HT1080 (cell line): Measurements from ENCODE around the gene CELSR1. TPM values are rescaled to one million over a fixed set of nuclear protein-coding genes. Genes with fewer than 3 reads are reported as not detected.

Source experiments
- DNase-seq: peaks from one replicate; pipeline ENCODE4 v3.0.0-alpha.2; 2015; ENCODE audit warnings: low read depth
- total RNA-seq: library from RNA; depleted of rRNA; stranded (reverse); fragments of >200 nt; shearing (Covaris generic); gene quantifications from 2 replicates; pipeline ENCODE4 v1.2.3, GENCODE V29; 2014

CELSR1 gene
- total RNA-seq, 1 experiment from 2014 or later, result 17.9 TPM

DNA sequence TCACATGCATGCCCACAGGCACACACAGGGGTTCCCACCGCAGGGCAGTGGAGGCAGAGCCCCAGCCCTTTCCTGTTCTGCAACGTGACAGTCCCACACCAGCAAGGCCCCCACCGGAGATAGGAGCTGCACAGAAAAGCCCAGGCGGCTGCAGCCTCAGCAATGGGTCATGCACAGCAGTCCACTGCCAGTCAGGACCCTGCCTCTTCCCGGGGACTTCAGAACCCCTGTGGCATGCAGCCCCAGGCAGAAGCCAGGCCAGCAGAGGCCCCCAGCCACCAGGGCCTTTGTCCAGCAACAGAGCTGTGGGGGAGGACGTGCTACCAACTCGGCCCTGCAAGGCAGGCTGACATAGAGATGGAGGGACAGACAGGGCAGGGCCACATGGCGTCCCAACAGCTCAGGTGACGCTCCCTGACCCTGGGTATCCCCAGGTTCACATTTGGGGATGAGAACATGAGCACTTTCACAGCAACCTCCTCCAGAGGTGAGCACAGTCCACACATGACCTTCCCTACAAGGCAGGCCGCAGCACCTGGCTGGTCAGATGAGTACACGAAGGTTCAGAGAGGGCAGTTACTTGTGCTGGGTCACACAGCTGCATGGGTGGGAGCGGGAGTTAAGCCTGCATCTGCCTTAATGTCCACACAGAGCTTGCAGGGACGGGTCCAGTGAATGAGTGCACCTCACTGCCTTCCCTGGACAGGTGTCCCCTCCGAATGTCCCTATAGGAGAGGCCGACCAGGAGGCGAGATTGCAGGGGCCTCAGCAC lies 87.3 kb downstream of the CELSR1 start:
- no peak for DNase-seq

DNA sequence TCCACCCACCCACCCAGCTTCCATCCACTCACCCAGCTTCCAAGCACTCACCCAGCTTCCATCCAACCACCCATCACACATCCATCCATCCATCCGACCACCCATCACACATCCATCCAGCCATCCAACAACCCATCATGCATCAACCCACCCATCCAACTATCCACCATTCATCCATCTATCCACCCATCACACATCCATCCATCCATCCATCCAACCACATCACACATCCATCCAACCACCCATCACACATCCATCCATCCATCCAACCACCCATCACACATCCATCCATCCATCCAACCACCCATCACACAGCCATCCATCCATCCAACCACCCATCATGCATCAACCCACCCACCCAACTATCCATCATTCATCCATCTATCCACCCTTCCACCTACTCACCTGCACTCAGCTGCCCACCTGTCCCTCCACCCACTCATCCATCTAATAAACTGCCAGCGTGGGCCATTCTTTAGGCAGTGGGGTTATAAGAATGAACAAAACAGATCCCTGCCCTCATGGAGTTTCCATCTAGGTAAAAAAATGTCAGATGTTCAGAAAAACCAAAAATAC lies 88.2 kb downstream of the CELSR1 start:
- DNase-seq, result no peak

GRCh38 chr22:46448333-46448732 lies 89.1 kb downstream of the CELSR1 start:
- no peak for DNase-seq

GRCh38 chr22:46447906-46448305 lies 89.5 kb downstream of the CELSR1 start:
- no peak for DNase-seq

DNA sequence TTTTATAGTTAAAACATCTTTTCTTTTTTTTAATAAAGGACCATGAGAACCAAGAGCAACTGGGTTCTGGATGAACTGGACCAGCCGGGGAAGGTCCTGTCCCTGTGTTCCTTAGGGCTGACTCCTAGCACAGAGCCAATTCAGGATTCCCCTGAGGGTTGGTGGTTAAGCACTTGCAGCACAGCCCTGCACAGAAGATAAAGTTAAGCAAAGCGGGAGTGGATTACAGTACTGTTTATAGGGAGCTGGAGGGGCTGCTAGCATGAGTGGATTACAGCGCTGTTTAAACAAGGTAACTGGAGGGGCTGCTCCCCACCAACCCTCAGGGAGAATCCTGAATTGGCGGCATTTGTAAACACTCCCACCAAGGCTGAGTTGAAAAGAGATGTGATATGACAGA lies 90.6 kb downstream of the CELSR1 start:
- DNase-seq, result no peak

DNA sequence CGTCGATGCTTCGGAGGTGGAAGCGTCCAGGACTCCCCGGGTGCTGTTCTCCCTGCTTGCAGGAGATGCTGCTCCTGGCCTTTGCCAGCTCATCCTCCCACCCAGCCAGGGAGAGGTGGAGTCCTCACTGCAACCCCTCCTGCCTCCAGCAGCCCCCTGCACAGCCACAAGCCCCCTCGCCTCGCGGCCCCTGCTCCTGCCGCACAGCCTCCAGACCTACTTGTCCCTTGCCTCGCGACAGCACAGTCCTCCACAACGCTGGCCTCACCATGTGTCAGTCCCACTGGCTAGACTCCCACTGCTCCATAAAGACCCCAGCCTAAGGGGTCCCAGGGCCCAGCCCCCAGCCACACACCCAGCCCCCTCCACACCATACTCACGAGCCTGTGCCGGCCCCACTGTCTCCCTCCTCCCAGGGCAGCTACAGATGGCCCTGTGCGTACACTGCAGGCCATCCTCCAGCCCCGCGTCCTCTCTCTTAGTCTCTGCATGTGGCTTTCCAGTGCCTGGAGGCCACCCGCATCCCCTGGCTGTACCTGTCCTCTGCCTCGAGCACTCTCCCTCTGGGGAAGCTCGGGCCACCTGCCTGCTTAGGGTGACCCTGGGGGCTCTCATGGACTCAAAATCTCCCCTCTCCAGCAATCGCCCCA lies 91.5 kb downstream of the CELSR1 start:
- no peak for DNase-seq

GRCh38 chr22:46444390-46444854 lies 93.0 kb downstream of the CELSR1 start:
- no peak for DNase-seq

DNA sequence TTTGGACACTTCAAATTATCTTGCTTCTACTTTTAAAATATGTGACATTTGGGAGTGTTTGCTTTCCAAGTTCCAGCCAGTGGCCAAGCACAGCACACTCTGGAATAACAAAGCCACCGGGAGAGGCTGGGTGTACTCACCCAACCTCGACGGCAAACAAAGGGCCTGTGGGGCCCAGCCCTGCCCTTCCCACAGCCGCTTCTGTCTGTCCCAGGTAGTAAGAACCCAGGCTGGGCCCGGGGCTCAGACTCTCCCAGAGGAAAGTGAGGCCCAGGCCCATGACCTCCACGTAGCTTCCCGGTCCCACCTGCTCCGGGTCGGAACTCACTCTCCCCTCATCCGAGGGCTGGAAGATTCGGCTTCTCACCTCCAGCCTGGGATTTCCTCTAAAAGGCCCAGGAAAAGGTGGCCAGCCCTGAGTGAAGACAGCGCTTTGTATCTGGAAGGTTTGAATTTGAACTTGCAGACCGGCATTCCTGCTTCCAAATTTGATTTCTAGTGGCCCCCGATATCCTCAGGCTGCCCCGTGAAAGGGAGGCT lies 93.5 kb downstream of the CELSR1 start:
- DNase-seq, result no peak

GRCh38 chr22:46442217-46442853 lies 95.1 kb downstream of the CELSR1 start:
- no peak for DNase-seq

DNA sequence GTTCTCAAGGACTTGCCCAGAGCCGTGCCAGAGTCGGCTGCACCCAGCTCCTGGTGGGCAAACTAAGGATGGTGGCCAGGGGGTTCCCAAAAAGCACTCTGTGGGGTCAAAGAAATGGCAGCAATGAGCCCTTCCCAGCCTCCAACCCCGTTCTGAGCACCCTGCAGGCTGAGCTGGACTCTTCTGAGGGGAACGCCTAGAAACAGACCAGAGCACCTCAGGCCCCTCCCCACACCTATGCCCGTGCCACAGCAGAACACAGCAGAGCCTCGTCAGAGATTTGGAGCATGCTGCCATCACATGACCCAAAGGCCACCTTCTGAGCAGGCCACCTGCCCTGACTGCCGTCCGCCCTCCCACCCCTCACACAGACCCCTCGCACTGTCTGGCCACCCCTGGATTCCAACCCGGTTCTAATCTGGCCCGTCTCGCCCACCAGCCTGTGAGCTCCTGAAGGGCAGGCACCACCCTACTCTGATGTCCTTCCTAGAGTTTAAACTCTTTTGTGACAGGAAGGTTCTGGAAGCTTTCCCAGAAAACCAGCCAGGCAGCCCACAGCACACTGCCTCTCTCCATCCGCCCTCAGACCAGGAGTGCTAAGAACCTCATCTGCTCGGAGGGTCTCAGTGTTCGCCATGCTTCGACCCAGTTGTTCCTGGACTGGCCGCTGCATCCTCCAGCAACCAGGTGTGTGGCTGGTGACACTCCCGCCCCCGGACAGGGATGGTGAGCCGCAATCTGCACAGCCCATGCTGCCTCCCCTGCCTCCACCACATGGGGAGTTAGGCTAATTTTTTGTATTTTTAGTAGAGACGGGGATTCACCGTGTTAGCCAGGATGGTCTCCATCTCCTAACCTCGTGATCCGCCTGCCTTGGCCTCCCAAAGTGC lies 97.6 kb downstream of the CELSR1 start:
- DNase-seq, result no peak

- no peak for DNase-seq
Measured at GRCh38 chr22:46439111-46439510, 98.3 kb downstream of the CELSR1 start.

DNA sequence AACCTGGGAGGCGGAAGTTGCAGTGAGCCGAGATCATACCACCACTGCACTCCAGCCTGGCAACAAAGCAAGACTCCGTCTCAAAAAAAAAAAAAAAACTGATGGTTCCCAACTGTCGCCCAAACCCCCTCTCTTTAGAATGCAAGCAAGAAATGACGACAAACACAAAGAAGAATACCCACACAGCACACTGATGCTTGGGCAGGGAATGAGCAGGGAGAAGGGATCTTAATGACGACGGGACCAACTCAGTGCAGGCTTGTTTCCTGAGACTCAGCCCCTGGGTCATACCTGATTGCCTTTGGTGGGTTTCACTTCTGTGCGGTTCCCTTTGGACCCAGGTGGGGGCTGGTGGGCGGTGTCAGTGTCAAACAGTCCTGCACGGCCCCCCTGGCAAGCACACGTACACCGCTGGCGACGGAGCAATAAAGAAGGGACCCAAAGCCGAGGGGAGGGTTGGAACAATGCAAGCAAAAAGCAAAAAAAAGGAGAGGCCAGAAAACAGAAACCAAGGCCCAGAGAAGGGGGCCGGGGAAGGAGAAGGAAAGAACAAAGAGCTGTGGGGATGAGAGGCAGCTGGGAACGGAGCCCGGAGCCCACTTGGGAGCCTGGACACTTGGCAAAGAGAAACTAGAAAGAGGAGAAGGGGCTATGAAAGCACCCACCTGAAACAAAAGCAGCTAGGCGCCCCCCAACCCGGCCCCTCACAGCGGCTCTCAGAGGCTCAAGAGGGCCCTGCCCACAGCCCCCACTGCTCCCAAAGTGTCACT lies 99.6 kb downstream of the CELSR1 start:
- no peak for DNase-seq

DNA sequence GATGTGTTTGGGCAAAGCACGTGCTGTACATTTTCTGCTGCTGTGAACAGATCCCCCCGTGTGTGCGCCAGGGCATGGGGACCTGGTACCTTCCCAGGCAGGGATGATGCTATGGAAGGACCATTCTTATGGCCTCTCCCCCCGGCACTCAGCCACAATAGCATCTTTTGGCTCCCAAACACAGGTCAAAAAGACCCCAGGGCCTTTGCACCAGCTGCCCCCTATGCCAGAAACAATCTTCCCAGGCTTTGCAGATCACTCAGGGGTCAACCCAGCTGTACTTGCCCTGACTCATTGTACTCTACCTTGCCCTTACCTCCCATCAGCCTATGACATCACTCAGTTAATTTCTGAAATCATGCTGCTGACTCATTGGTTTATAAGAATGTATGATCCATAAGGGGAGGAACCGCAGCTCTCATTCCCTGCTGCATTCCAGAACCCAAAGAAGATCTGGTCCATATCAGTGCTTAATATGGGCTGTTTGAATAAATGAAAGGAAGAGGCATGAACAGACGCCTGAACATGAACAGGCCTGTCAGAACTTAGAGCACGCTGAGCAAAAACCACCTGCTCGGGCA lies 100.7 kb downstream of the CELSR1 start:
- DNase-seq, result peak; percentile 59

DNA sequence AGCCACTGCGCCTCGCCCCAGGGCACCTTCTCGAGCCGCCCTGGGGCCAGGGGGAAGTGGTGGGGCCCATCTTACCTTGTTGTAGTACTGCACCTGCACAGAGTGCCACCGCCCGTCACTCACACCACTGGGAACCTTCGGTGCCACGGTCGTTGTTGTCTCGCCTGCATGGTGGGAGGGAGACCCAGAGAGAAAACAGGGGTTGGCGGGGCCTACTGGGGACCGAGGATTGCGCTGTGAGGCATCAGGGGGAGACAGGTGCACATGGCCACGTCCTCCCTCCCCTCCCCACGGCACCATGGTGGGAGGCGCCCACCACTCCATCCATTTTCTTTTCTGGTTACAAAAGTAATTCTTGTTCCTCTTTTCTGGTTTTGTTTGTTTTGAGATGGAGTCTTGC lies 104.1 kb downstream of the CELSR1 start:
- no peak for DNase-seq

GRCh38 chr22:46432164-46433068 lies 105.0 kb downstream of the CELSR1 start:
- no peak for DNase-seq

DNA sequence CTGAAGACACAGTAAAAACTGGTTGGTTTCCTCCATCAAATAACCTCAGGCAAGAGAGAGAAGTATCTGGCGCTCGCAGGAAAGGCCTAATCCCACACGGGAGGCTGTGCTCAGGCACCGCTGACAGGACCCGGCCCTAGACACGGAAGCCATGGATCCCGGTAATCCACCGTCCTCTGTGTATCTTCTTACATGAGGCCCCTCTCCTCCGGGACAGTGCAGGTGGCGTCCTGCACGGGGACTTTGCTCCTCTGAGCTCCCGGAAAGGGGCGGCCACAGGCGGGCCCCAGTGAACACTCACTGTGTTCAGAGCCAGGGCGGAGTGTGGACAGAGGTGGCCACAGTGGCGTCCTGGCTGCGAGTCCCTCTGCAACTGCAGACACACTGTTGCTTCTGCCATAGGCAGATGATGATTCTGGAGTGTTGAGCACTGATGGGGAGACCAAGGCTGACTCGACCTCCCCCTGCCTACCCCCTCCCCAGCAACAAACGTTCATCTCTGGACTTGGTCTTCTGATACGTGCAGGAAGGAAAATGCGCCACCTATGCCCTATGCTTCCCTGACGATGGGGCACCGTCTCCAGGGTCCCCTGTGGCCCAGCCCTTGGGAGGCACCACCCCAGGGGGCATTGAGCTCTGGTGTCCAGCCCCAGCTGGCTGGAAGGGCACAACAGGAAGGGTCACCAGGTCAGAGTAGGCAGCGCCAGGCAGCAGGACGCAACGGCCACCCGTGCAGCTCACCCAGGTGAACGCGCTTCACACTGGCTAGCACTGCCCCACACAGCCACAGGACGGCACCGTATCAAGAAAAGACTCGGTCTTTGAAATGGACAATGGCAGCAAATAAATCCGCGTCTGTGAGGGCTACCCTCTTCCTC lies 106.2 kb downstream of the CELSR1 start:
- DNase-seq, result no peak

DNA sequence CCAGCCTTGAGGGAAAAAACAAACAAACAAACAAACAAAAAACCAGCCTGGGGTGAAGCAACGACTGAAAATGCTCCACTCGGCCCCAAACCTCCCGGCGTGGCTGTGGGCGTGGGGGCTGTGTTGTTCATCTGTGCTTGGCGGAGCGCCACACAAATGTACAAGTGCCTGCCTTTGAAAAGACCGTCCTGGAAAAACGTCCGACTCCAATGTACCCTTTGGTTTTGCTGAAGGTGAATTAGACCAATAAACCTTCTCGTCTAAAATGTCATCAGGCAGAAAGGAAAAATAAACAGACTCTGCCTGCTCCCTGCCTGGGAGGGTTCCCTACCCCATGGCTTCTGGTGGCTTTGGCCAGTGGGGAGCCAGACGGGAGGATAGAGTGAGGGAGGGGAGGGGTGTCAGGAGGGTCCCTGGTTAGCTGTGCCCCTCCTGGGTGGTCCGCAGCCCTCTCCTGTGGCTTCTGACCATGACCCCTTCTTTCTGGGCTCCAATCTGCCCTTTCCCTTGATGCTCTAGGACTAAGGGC lies 108.0 kb downstream of the CELSR1 start:
- no peak for DNase-seq
